ENCODE results near the gene XRCC4. TPM values are rescaled to one million over a fixed set of nuclear protein-coding genes. Genes with fewer than 3 reads are reported as not detected.

The XRCC4 gene
- polyA plus RNA-seq, 1 donor from 2014 or later: 22.9 TPM

Small RNAs within 50 kb of the gene (small RNA-seq; reads per million reads assigned to genes)
- gene SCARNA18: 75.0 to 216 (median 76.2) reads per million in 3 experiments

Other genes with a start within 250 kb of the XRCC4 start
- gene TMEM167A, start 153 bp upstream of the XRCC4 start, polyA plus RNA-seq: 377 and 436 TPM in 2 replicates